IMR-90 (cell line): ENCODE measurements around the gene VPS52. TPM values are rescaled to one million over a fixed set of nuclear protein-coding genes. Genes with fewer than 3 reads are reported as not detected.
A peak's percentile ranks its signal among the peaks of the same experiment; 100 is the strongest.

ENCODE experiments used
- ATAC-seq: fragments of 200-7000 bp; cut with Tn5 transposase; 2 replicates; pipeline ENCODE4 v1.9.1; 2020; ENCODE audit warnings: low read depth, mild to moderate bottlenecking, moderate library complexity
- BruUV-seq: library from RNA; stranded (reverse); fragments of 400-500 nt; replicated peaks from 2 replicates; lab custom pipeline; 2021; lab: Mats Ljungman, UMichigan
- CTCF ChIA-PET: fragments of 300-600 bp; formaldehyde crosslinking; extraction: SDS; loops from one replicate; lab custom pipeline; 2021; ENCODE audit warnings: antibody characterized with exemption; lab: Yijun Ruan, JAX
- POLR2A ChIA-PET: fragments of 300-600 bp; sonication (Branson Sonifier 250); formaldehyde crosslinking; loops from one replicate; lab custom pipeline; 2022; ENCODE audit warnings: antibody characterized with exemption; ENCODE audit not compliant: unreplicated experiment; lab: Charles Lee
- DNase-seq: peaks from one replicate; pipeline ENCODE4 v3.0.0; 2013
- H2AFZ ChIP-seq: replicated peaks from 2 replicates; pipeline ENCODE3; 2013; ENCODE audit warnings: low read length, mild to moderate bottlenecking; ENCODE audit not compliant: poor library complexity
- H2AK5ac ChIP-seq: 2 replicates; pipeline ENCODE4 v1.6.1; 2013; ENCODE audit warnings: low read depth, low read length, inconsistent platforms
- H2AK9ac ChIP-seq: replicated peaks from 2 replicates; pipeline ENCODE3; 2013; ENCODE audit warnings: mild to moderate bottlenecking, low read depth, low read length, moderate library complexity; ENCODE audit not compliant: poor library complexity
- H2BK120ac ChIP-seq: 2 replicates; pipeline ENCODE4 v1.6.1; 2013; ENCODE audit warnings: low read depth, low read length, inconsistent platforms
- H2BK15ac ChIP-seq: 3 replicates; pipeline ENCODE4 v1.6.1; 2013; ENCODE audit warnings: low read depth, low read length, inconsistent platforms
- H2BK20ac ChIP-seq: 2 replicates; pipeline ENCODE4 v1.6.1; 2013; ENCODE audit warnings: low read depth, mild to moderate bottlenecking, inconsistent platforms, low read length, moderate library complexity
- H2BK5ac ChIP-seq: 2 replicates; pipeline ENCODE4 v1.6.1; 2013; ENCODE audit warnings: mild to moderate bottlenecking, low read depth, low read length, inconsistent platforms; ENCODE audit not compliant: poor library complexity, severe bottlenecking
- H3K14ac ChIP-seq: replicated peaks from 2 replicates; pipeline ENCODE4 v1.6.1; 2013; ENCODE audit warnings: low read depth, low read length, inconsistent platforms
- H3K18ac ChIP-seq: 2 replicates; pipeline ENCODE4 v1.6.1; 2013; ENCODE audit warnings: low read depth, low read length, control low read depth
- H3K23ac ChIP-seq: 2 replicates; pipeline ENCODE4 v1.6.1; 2013; ENCODE audit warnings: low read depth, low read length, inconsistent platforms
- H3K27ac ChIP-seq: 2 replicates; pipeline ENCODE4 v1.5.1; 2013; ENCODE audit warnings: mild to moderate bottlenecking, control low read depth, low read length; ENCODE audit not compliant: insufficient read depth
- H3K27me3 ChIP-seq: 2 replicates; pipeline ENCODE4 v1.6.1; 2013; ENCODE audit warnings: low read length; ENCODE audit not compliant: control insufficient read depth, insufficient read depth
- H3K36me3 ChIP-seq: 2 replicates; pipeline ENCODE4 v1.6.1; 2013; ENCODE audit warnings: low read length, mixed read lengths; ENCODE audit not compliant: control insufficient read depth, insufficient read depth
- H3K4ac ChIP-seq: 2 replicates; pipeline ENCODE4 v1.6.1; 2013; ENCODE audit warnings: low read depth, low read length, inconsistent platforms
- H3K4me1 ChIP-seq: 2 replicates; pipeline ENCODE4 v1.6.1; 2013; ENCODE audit warnings: low read length, mixed read lengths; ENCODE audit not compliant: control insufficient read depth, insufficient read depth
- H3K4me2 ChIP-seq: 2 replicates; pipeline ENCODE4 v1.6.1; 2013; ENCODE audit warnings: low read depth, mild to moderate bottlenecking, control low read depth, low read length, moderate library complexity
- H3K4me3 ChIP-seq: 2 replicates; pipeline ENCODE4 v1.5.1; 2013; ENCODE audit warnings: low read depth, mild to moderate bottlenecking, control low read depth, low read length, moderate library complexity; ENCODE audit not compliant: insufficient read depth
- H3K56ac ChIP-seq: 2 replicates; pipeline ENCODE4 v1.6.1; 2013; ENCODE audit warnings: low read length, inconsistent platforms; ENCODE audit not compliant: insufficient read depth; ENCODE audit errors: extremely low read depth
- H3K79me1 ChIP-seq, 2 experiments: 2 replicates each; pipeline ENCODE4 v1.6.1; 2013; ENCODE audit warnings: low read length in 2 of 2, inconsistent platforms in 1 of 2, low read depth in 1 of 2
- H3K9ac ChIP-seq: 2 replicates; pipeline ENCODE4 v1.6.1; 2013; ENCODE audit warnings: low read depth, low read length, control low read depth
- H3K9me1 ChIP-seq: 2 replicates; pipeline ENCODE4 v1.6.1; 2013; ENCODE audit warnings: low read length, inconsistent platforms; ENCODE audit not compliant: insufficient read depth
- H3K9me3 ChIP-seq: 2 replicates; pipeline ENCODE4 v1.6.1; 2013; ENCODE audit warnings: low read length; ENCODE audit not compliant: control insufficient read depth, insufficient read depth
- H4K20me1 ChIP-seq: 2 replicates; pipeline ENCODE4 v1.6.1; 2013; ENCODE audit warnings: low read length, inconsistent platforms; ENCODE audit not compliant: insufficient read depth
- H4K5ac ChIP-seq: 2 replicates; pipeline ENCODE4 v1.6.1; 2013; ENCODE audit warnings: mild to moderate bottlenecking, low read depth, low read length, control low read depth
- H4K8ac ChIP-seq, 2 experiments: 2 replicates each; pipeline ENCODE4 v1.6.1; 2013; ENCODE audit warnings: low read depth in 2 of 2, low read length in 2 of 2, control low read depth in 1 of 2, inconsistent platforms in 1 of 2
- H4K91ac ChIP-seq: 2 replicates; pipeline ENCODE4 v1.6.1; 2013; ENCODE audit warnings: low read depth, low read length, inconsistent platforms; ENCODE audit not compliant: insufficient read depth
- BHLHE40 ChIP-seq: fragments of 150-350 bp; IDR thresholded peaks from 2 replicates; pipeline ENCODE4 v1.6.1; 2016; ENCODE audit warnings: mild to moderate bottlenecking, low read depth, low read length
- CEBPB ChIP-seq: IDR thresholded peaks from 2 replicates; pipeline ENCODE4 v1.6.1; 2012; ENCODE audit warnings: low read depth, low read length, improper control_type of control experiment
- CTCF ChIP-seq: conservative IDR thresholded peaks from 2 replicates; pipeline ENCODE4 v1.5.1; 2012; ENCODE audit warnings: mild to moderate bottlenecking, low read depth, low read length, improper control_type of control experiment
- FOS ChIP-seq: fragments of 150-350 bp; IDR thresholded peaks from 2 replicates; pipeline ENCODE4 v1.6.1; 2016; ENCODE audit warnings: low read depth, low read length
- MAZ ChIP-seq: IDR thresholded peaks from 2 replicates; pipeline ENCODE4 v1.6.1; 2012; ENCODE audit warnings: low read depth, mild to moderate bottlenecking, low read length, improper control_type of control experiment, moderate library complexity, borderline replicate concordance
- MXI1 ChIP-seq: IDR thresholded peaks from 2 replicates; pipeline ENCODE4 v1.6.1; 2012; ENCODE audit warnings: low read depth, mild to moderate bottlenecking, low read length, moderate library complexity, borderline replicate concordance
- POLR2A ChIP-seq: IDR thresholded peaks from 2 replicates; pipeline ENCODE4 v1.6.1; 2012; ENCODE audit warnings: mild to moderate bottlenecking, low read depth, low read length
- RCOR1 ChIP-seq: IDR thresholded peaks from 2 replicates; pipeline ENCODE4 v1.6.1; 2012; ENCODE audit warnings: mild to moderate bottlenecking, low read length, improper control_type of control experiment; ENCODE audit not compliant: insufficient replicate concordance
- RFX5 ChIP-seq: IDR thresholded peaks from 2 replicates; pipeline ENCODE4 v1.8.0; 2012; ENCODE audit warnings: low read depth, mild to moderate bottlenecking, low read length, moderate library complexity
- SMC3 ChIP-seq: fragments of 150-350 bp; IDR thresholded peaks from 2 replicates; pipeline ENCODE4 v1.6.1; 2016; ENCODE audit warnings: low read depth, mild to moderate bottlenecking, antibody characterized with exemption, low read length, moderate library complexity
- WGBS, 2 experiments: methylation state at CpG; one replicate each; pipeline versions ENCODE4 v1.1.5 to v1.1.7; 2013; ENCODE audit warnings: missing lambda C conversion rate in 2 of 2; ENCODE audit not compliant: insufficient read length in 1 of 2; ENCODE audit errors: extremely low coverage in 2 of 2; 5-methylcytosine and 5-hydroxymethylcytosine counted together
- dilution Hi-C: fragments of 300-500 bp; cut with HindIII; formaldehyde crosslinking; loops from one replicate; pipeline ENCODE4 v1.14.3; 2018; ENCODE audit warnings: low sequenced_read_pairs; ENCODE audit not compliant: unreplicated experiment
- in situ Hi-C: fragments of 300-500 bp; cut with MboI; formaldehyde crosslinking; loops from 3 replicates; pipeline ENCODE4 v1.14.3; 2019; ENCODE audit warnings: low sequenced_read_pairs, inconsistent platforms, mixed read lengths
- intact Hi-C: fragments of 100-400 bp; cut with micrococcal nuclease; formaldehyde crosslinking; loops from 2 replicates; pipeline ENCODE4 v1.10.0; 2022
- polyA plus RNA-seq, 3 experiments: library from polyadenylated mRNA; depleted of rRNA; stranded (reverse); fragments of >200 nt; gene quantifications; 2 replicates each; pipeline ENCODE4 v1.2.3, GENCODE V29; 2012; ENCODE audit warnings: low replicate concordance in 1 of 3
- total RNA-seq: library from RNA; depleted of rRNA; stranded (reverse); fragments of >200 nt; gene quantifications from 2 replicates; pipeline ENCODE4 v1.2.3, GENCODE V29; 2012

The VPS52 gene
- total and polyA plus RNA-seq, 2 of the 4 experiments (the other 2 are of a cell fraction), result 29.8 to 54.6 TPM

DNA sequence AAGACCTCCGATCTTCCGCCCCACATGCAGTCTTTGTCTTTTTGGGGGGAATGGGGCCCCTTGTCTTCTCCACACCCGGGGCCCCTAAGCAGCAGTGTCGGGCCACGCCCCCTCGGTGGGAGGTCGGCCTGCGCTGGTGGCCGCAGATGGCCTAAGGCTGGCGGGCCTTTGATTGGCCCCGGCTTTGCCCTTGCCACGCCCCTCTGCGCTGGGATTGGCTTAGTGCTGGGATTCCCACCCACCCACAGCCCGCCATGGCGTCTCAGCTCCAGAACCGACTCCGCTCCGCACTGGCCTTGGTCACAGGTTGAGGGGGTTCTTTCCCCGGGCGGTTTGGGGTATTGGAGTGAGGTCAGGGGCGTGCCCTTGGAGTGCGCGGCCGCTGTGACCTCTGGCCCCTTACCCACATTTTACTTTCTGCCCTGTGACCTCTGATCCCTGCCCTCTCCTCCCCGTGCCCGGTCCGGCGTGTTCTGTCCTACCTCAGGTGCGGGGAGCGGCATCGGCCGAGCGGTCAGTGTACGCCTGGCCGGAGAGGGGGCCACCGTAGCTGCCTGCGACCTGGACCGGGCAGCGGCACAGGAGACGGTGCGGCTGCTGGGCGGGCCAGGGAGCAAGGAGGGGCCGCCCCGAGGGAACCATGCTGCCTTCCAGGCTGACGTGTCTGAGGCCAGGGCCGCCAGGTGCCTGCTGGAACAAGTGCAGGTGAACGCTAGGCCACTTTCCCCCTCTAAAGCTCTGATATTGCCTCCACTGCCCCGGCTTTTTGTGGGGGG is 67.1 kb downstream of the VPS52 start, which contains the start of gene HSD17B8:
Gene HSD17B8 (plus strand): TSS at position 241 of the 776 bp plus-strand sequence. CDS start 14 bp downstream, at position 255.
- dilution Hi-C loops, result no loop called here
- H2AK5ac ChIP-seq, result peak within 1 kb of the TSS; percentile 89
- peak within 1 kb of the TSS; percentile 73 for H3K4ac ChIP-seq
- H3K9me3 ChIP-seq, result no peaks in the 10 kb centered on the region
- peak within 1 kb of the TSS; percentile 60 for H3K4me3 ChIP-seq
- peak; percentile 58 for ATAC-seq
- H3K18ac ChIP-seq, result no peak within 1 kb of the TSS
- H2AFZ ChIP-seq, result peak within 1 kb of the TSS; percentile 82
- peak within 1 kb of the TSS; percentile 53 for H2BK5ac ChIP-seq
- BruUV-seq, result no TSS peak
- DNase-seq, result peak; percentile 86
- H4K5ac ChIP-seq, result no peak within 1 kb of the TSS; the same call in 1 of the 2 replicates
- POLR2A ChIA-PET, result interaction anchor here (0.6 kb wide), 2 partner anchors 169 to 213 kb away, joined by 6 to 9 read pairs; partner anchors contain the start of gene CUTA
- H3K56ac ChIP-seq, result no peak within 1 kb of the TSS
- peaks cover 34% of the 10 kb centered on the region for H3K4me1 ChIP-seq
- peaks cover 29% of the 10 kb centered on the region; the same call in 1 of the 2 replicates for H4K20me1 ChIP-seq
- H3K79me1 ChIP-seq, result peaks cover 16 to 85% of the 10 kb centered on the region in 2 experiments; a peak in 3 of 4 replicates
- in situ Hi-C loops, result no loop called here
- H3K36me3 ChIP-seq, result peaks cover 28% of the 10 kb centered on the region
- peak within 1 kb of the TSS; percentile 83 for H3K4me2 ChIP-seq
- H3K27ac ChIP-seq, result peak within 1 kb of the TSS; percentile 49
- H3K14ac ChIP-seq, result peak within 1 kb of the TSS; percentile 55; the same call in 1 of the 2 replicates
- H2AK9ac ChIP-seq, result peak within 1 kb of the TSS; percentile 92
- H4K8ac ChIP-seq, result peak within 1 kb of the TSS in 1 of 2 experiments; percentile 61; a peak in 2 of 4 replicates
- H2BK15ac ChIP-seq, result no peak within 1 kb of the TSS
- no peak for TF ChIP-seq FOS
- TF ChIP-seq RCOR1, result no peak
- no peak for TF ChIP-seq CEBPB
- no peak for TF ChIP-seq SMC3
- TF ChIP-seq MXI1, result 0 out of 2 replicates have a peak, but pooled peaks have one; percentile 16
- peak; percentile 60; the same call in 1 of the 2 replicates for TF ChIP-seq POLR2A
- no peak for TF ChIP-seq MAZ
- no peak for TF ChIP-seq RFX5
- no peak for TF ChIP-seq CTCF
- TF ChIP-seq BHLHE40, result no peak
- 2% methylated on average over 15 of the region's 48 CpGs; no CpG with 5 or more reads in 1 of the 2 experiments for WGBS, 2 experiments
- intact Hi-C loops, result no loop called here
- H3K27me3 ChIP-seq, result no peaks in the 10 kb centered on the region
- peaks cover 39% of the 10 kb centered on the region for H3K9me1 ChIP-seq
- no peak within 1 kb of the TSS for H2BK20ac ChIP-seq
- peak within 1 kb of the TSS; percentile 29 for H3K9ac ChIP-seq
- CTCF ChIA-PET, result interaction anchor here (0.6 kb wide), 1 partner anchor 76 kb away, joined by 5 read pairs; no protein-coding TSS in a partner anchor
- H2BK120ac ChIP-seq, result peak within 1 kb of the TSS; percentile 4; the same call in 1 of the 2 replicates
- H3K23ac ChIP-seq, result peak within 1 kb of the TSS; percentile 34; the same call in 1 of the 2 replicates
- peak within 1 kb of the TSS; percentile 31; the same call in 1 of the 2 replicates for H4K91ac ChIP-seq
